Measurements from ENCODE around the gene RRP12.

RRP12 gene

GRCh38 chr10:97373456-97373855 is 27.7 kb downstream of the RRP12 start:
- no peak overlapping the region for H3K4me3 ChIP-seq (replicated peaks; ENCODE audit: low read depth, low read length)
- H3K36me3 ChIP-seq (ENCODE audit: control insufficient read depth, insufficient read depth, low read length) = peaks cover 39% of the 10 kb centered on the region
- no peak for TF ChIP-seq CTCF (IDR thresholded peaks at IDR 0.05; ENCODE audit: insufficient read depth, low read length, poor library complexity, severe bottlenecking)
- no peak for DNase-seq (ENCODE audit: extremely low read depth, insufficient read length)
- H3K27me3 ChIP-seq (replicated peaks; ENCODE audit: control insufficient read depth, insufficient read depth, low read length) = no peaks in the 10 kb centered on the region

GRCh38 chr10:97372233-97372875 is 28.8 kb downstream of the RRP12 start:
- TF ChIP-seq CTCF (IDR thresholded peaks at IDR 0.05; ENCODE audit: insufficient read depth, low read length, poor library complexity, severe bottlenecking) = no peak
- no peak overlapping the region for H3K4me3 ChIP-seq (replicated peaks; ENCODE audit: low read depth, low read length)
- H3K27me3 ChIP-seq (replicated peaks; ENCODE audit: control insufficient read depth, insufficient read depth, low read length) = no peaks in the 10 kb centered on the region
- peaks cover 36% of the 10 kb centered on the region for H3K36me3 ChIP-seq (ENCODE audit: control insufficient read depth, insufficient read depth, low read length)
- no peak for DNase-seq (ENCODE audit: extremely low read depth, insufficient read length)

GRCh38 chr10:97371696-97372095 is 29.4 kb downstream of the RRP12 start:
- no peak for DNase-seq (ENCODE audit: extremely low read depth, insufficient read length)
- no peak overlapping the region for H3K4me3 ChIP-seq (replicated peaks; ENCODE audit: low read depth, low read length)
- peaks cover 38% of the 10 kb centered on the region for H3K36me3 ChIP-seq (ENCODE audit: control insufficient read depth, insufficient read depth, low read length)
- no peak for TF ChIP-seq CTCF (IDR thresholded peaks at IDR 0.05; ENCODE audit: insufficient read depth, low read length, poor library complexity, severe bottlenecking)
- no peaks in the 10 kb centered on the region for H3K27me3 ChIP-seq (replicated peaks; ENCODE audit: control insufficient read depth, insufficient read depth, low read length)

GRCh38 chr10:97367126-97367649 is 34.0 kb downstream of the RRP12 start:
- Histone ChIP-seq H3K36me3 (ENCODE audit: control insufficient read depth, insufficient read depth, low read length) (peaks cover 36% of the 10 kb centered on the region), H3K27me3 (replicated peaks; ENCODE audit: control insufficient read depth, insufficient read depth, low read length) (no peaks in the 10 kb centered on the region), H3K4me3 (replicated peaks; ENCODE audit: low read depth, low read length) (no peak overlapping the region)
- no peak for DNase-seq (ENCODE audit: extremely low read depth, insufficient read length)
- TF ChIP-seq CTCF (IDR thresholded peaks at IDR 0.05; ENCODE audit: insufficient read depth, low read length, poor library complexity, severe bottlenecking) = no peak

GRCh38 chr10:97366572-97366971 is 34.6 kb downstream of the RRP12 start:
- no peak for TF ChIP-seq CTCF (IDR thresholded peaks at IDR 0.05; ENCODE audit: insufficient read depth, low read length, poor library complexity, severe bottlenecking)

More at GRCh38 chr10:97366572-97366971, 34.6 kb downstream of the RRP12 start:
- peaks cover 32% of the 10 kb centered on the region for H3K36me3 ChIP-seq (ENCODE audit: control insufficient read depth, insufficient read depth, low read length)
- no peak for DNase-seq (ENCODE audit: extremely low read depth, insufficient read length)
- H3K4me3 ChIP-seq (replicated peaks; ENCODE audit: low read depth, low read length) = no peak overlapping the region
- H3K27me3 ChIP-seq (replicated peaks; ENCODE audit: control insufficient read depth, insufficient read depth, low read length) = no peaks in the 10 kb centered on the region
